Activated CD8-positive, alpha-beta T cell treated with anti-CD3 and anti-CD28 coated beads for 36 hours (primary cell): ENCODE data around the gene CTR9. TPM values are rescaled to one million over a fixed set of nuclear protein-coding genes. Genes with fewer than 3 reads are reported as not detected.

Experiments
- ATAC-seq: fragments of 200-7000 bp; cut with Tn5 transposase; one replicate; pipeline ENCODE4 v1.10.0; 2021; ENCODE audit warnings: mild to moderate bottlenecking, moderate library complexity
- CTCF ChIA-PET: fragments of 350-600 bp; sonication (Branson Sonifier 250); formaldehyde crosslinking; loops from one replicate; lab custom pipeline; 2021; ENCODE audit warnings: antibody characterized with exemption; lab: Charles Lee
- POLR2A ChIA-PET: fragments of 350-600 bp; sonication (Branson Sonifier 250); formaldehyde crosslinking; loops from one replicate; lab custom pipeline; 2021; ENCODE audit warnings: antibody characterized with exemption; lab: Charles Lee
- DNase-seq: peaks from one replicate; pipeline ENCODE4 v3.0.0-alpha.2; 2020
- H3K27ac Mint-ChIP-seq: one replicate; pipeline ENCODE4 v1.8.0; 2021; ENCODE audit warnings: mild to moderate bottlenecking, mixed read lengths
- H3K27me3 Mint-ChIP-seq: one replicate; pipeline ENCODE4 v1.8.0; 2021; ENCODE audit warnings: mixed read lengths
- H3K36me3 Mint-ChIP-seq: one replicate; pipeline ENCODE4 v1.8.0; 2021; ENCODE audit warnings: low read depth, mixed read lengths
- H3K4me1 Mint-ChIP-seq: one replicate; pipeline ENCODE4 v1.8.0; 2021; ENCODE audit warnings: low read depth, mixed read lengths
- H3K4me3 Mint-ChIP-seq: one replicate; pipeline ENCODE4 v1.8.0; 2021; ENCODE audit warnings: mild to moderate bottlenecking, moderate library complexity, mixed read lengths
- H3K9me3 Mint-ChIP-seq: one replicate; pipeline ENCODE4 v1.8.0; 2021; ENCODE audit warnings: mixed read lengths
- intact Hi-C: fragments of 100-400 bp; cut with micrococcal nuclease; formaldehyde crosslinking; loops from one replicate; pipeline ENCODE4 v1.10.0; 2022
- total RNA-seq, 2 experiments: library from RNA; stranded (reverse); gene quantifications; one replicate each; pipeline ENCODE4 v1.2.3, GENCODE V29; 2021
- TF ChIP-seq, protein P1 (sequence below): fragments of 200-600 bp; IDR thresholded peaks from one replicate; pipeline ENCODE4 v1.8.0; 2022; ENCODE audit warnings: antibody characterized with exemption, mild to moderate bottlenecking

Gene CTR9
- total RNA-seq, 2 experiments from 2014 or later, result 35.9 to 37.1 TPM

DNA sequence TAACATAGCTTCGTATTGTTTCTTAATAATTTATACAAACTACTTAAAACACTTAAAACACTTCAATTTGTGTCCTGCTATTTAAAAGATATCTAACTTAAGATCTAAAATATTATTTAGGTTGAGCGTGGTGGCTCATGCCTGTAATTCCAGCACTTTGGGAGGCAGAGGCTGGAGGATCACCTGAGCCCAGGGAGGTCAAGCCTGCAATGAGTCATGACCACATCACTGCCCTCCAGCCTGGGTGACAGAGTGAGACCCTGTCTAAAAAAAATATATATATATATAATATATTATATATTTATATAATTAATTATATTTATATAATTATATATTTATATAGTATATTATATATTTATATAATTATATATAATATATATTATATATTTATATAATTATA is 4.2 kb upstream of the CTR9 start:
- DNase-seq (no peak), ATAC-seq (no peak)
- Mint-ChIP-seq H3K9me3 (no peaks in the 10 kb centered on the region), H3K4me1 (peaks cover 41% of the 10 kb centered on the region), H3K36me3 (no peaks in the 10 kb centered on the region), H3K27me3 (no peaks in the 10 kb centered on the region), H3K4me3 (no peak overlapping the region), H3K27ac (no peak overlapping the region)
- TF ChIP-seq, protein P1, sequence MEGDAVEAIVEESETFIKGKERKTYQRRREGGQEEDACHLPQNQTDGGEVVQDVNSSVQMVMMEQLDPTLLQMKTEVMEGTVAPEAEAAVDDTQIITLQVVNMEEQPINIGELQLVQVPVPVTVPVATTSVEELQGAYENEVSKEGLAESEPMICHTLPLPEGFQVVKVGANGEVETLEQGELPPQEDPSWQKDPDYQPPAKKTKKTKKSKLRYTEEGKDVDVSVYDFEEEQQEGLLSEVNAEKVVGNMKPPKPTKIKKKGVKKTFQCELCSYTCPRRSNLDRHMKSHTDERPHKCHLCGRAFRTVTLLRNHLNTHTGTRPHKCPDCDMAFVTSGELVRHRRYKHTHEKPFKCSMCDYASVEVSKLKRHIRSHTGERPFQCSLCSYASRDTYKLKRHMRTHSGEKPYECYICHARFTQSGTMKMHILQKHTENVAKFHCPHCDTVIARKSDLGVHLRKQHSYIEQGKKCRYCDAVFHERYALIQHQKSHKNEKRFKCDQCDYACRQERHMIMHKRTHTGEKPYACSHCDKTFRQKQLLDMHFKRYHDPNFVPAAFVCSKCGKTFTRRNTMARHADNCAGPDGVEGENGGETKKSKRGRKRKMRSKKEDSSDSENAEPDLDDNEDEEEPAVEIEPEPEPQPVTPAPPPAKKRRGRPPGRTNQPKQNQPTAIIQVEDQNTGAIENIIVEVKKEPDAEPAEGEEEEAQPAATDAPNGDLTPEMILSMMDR, result no peak
- intact Hi-C loops, result no loop called here
- ChIA-PET CTCF (interaction anchor here (1.0 kb wide), 1 partner anchor 24 kb away, joined by 3 read pairs; no protein-coding TSS in a partner anchor), POLR2A (interaction anchor here (0.6 kb wide), 1 partner anchor 61 kb away, joined by 3 read pairs; no protein-coding TSS in a partner anchor)

GRCh38 chr11:10747733-10748132 is 3.3 kb upstream of the CTR9 start:
- POLR2A ChIA-PET, result no interaction called here
- no peaks in the 10 kb centered on the region for H3K9me3 Mint-ChIP-seq
- H3K27ac Mint-ChIP-seq, result no peak overlapping the region
- H3K4me1 Mint-ChIP-seq, result peaks cover 38% of the 10 kb centered on the region
- DNase-seq, result no peak
- ATAC-seq, result no peak
- CTCF ChIA-PET, result no interaction called here
- intact Hi-C loops, result no loop called here
- TF ChIP-seq, protein P1, result no peak
- peaks cover 2% of the 10 kb centered on the region for H3K36me3 Mint-ChIP-seq
- no peaks in the 10 kb centered on the region for H3K27me3 Mint-ChIP-seq
- H3K4me3 Mint-ChIP-seq, result no peak overlapping the region

DNA sequence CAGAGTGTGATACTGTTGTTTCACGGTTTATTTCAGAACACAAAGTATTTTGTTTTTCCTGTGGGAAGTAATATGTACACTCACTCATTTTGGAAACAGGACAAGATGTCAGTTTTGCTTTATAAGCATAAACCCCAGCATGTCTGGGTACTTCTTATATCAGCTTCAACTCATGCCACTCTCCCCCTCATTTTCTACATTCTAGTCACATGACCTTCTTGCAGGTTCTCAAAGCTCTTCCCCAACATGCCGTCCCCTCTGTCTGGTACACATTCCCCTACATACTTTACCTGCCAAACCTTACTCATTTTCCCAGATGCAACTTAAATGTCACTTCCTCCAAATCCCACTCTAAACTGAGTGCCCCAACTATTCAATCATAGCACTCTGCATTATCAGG is 1.6 kb upstream of the CTR9 start:
- ChIA-PET CTCF (no interaction called here), POLR2A (no interaction called here)
- TF ChIP-seq, protein P1, result no peak
- Mint-ChIP-seq H3K36me3 (peaks cover 3% of the 10 kb centered on the region), H3K4me1 (peaks cover 26% of the 10 kb centered on the region), H3K9me3 (no peaks in the 10 kb centered on the region), H3K27ac (no peak overlapping the region), H3K4me3 (peak overlapping the region; percentile 8), H3K27me3 (no peaks in the 10 kb centered on the region)
- DNase-seq (no peak), ATAC-seq (no peak)
- intact Hi-C loops, result no loop called here

GRCh38 chr11:10751581-10751940 is 515 bp downstream of the CTR9 start:
- Mint-ChIP-seq H3K4me3 (peak overlapping the region; percentile 96), H3K4me1 (peaks cover 23% of the 10 kb centered on the region), H3K36me3 (peaks cover 14% of the 10 kb centered on the region), H3K9me3 (no peaks in the 10 kb centered on the region), H3K27me3 (no peaks in the 10 kb centered on the region), H3K27ac (peak overlapping the region; percentile 90)
- ATAC-seq, result no peak
- CTCF ChIA-PET, result interaction anchor here (1.0 to 2.3 kb wide), 5 partner anchors 9 to 444 kb away, joined by 3 to 7 read pairs (median 6); partner anchors contain the start of gene RNF141
- POLR2A ChIA-PET, result interaction anchor here (0.7 to 2.9 kb wide), 6 partner anchors 10 to 296 kb away, joined by 3 to 12 read pairs (median 4); partner anchors contain the start of genes EIF4G2, RNF141 and ZBED5
- peak; percentile 25 for DNase-seq
- TF ChIP-seq, protein P1, result no peak
- intact Hi-C loops, result no loop called here

DNA sequence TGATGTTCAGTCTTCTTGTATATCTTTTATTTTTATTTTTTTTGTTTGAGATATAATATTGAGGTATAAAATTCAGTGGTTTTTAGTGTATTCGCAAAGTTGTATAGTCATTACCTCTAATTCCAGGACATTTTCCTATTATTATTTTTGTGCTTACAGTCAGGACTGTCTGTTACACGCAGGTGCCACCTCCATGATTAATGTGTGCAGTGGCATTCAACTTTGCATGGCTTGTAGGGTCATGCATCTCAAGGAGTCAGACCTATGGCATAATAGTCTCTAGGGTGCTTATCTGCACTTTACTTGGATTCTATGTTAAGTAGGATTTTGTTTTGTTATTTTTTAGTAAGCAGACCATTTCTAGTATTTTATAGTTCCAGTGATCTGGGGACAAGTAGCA is 1.0 kb downstream of the CTR9 start:
- POLR2A ChIA-PET, result interaction anchor here (0.6 to 2.9 kb wide), 4 partner anchors 17 to 106 kb away, joined by 3 to 12 read pairs (median 4); partner anchors contain the start of genes EIF4G2 and ZBED5
- peak overlapping the region; percentile 96 for H3K4me3 Mint-ChIP-seq
- no peak for ATAC-seq
- no peaks in the 10 kb centered on the region for H3K9me3 Mint-ChIP-seq
- peak overlapping the region; percentile 90 for H3K27ac Mint-ChIP-seq
- H3K27me3 Mint-ChIP-seq, result no peaks in the 10 kb centered on the region
- H3K36me3 Mint-ChIP-seq, result peaks cover 15% of the 10 kb centered on the region
- intact Hi-C loops, result no loop called here
- H3K4me1 Mint-ChIP-seq, result peaks cover 23% of the 10 kb centered on the region
- CTCF ChIA-PET, result interaction anchor here (1.7 to 2.3 kb wide), 2 partner anchors 19 to 211 kb away, joined by 6 to 7 read pairs; partner anchors contain the start of gene RNF141
- TF ChIP-seq, protein P1, result no peak
- no peak for DNase-seq
